Omental fat pad (tissue), 4 donors: Measurements from ENCODE around the gene IFT57. TPM values are rescaled to one million over a fixed set of nuclear protein-coding genes. Genes with fewer than 3 reads are reported as not detected.
"Not testable (repeated sequence)": the region's sequence is repeated elsewhere in the genome, so short reads cannot be mapped to it uniquely, and the experiment has no call there.

Source experiments
- ATAC-seq: fragments of 150-250 bp; one replicate; pipeline ENCODE4 v1.9.1; 2016; ENCODE audit warnings: mild to moderate bottlenecking, moderate library complexity; ENCODE audit not compliant: low FRiP score
- DNase-seq: peaks from one replicate; pipeline ENCODE4 v3.0.0-alpha.2; 2019; ENCODE audit warnings: low spot score
- CTCF ChIP-seq, 3 donors: fragments of 450-650 bp; IDR thresholded peaks; one replicate each; pipeline ENCODE4 v1.5.1; 2016 to 2017; ENCODE audit warnings: antibody characterized with exemption in 3 of 3, mild to moderate bottlenecking in 3 of 3, moderate library complexity in 2 of 3
- total RNA-seq, 4 donors: library from RNA; depleted of rRNA; stranded (reverse); fragments of >200 nt; gene quantifications; one replicate each; pipeline ENCODE4 v1.1.0, GENCODE V29; 2016

Gene IFT57
- 10 to 100 TPM; 31.6 to 59.6 (median 51.0) TPM for total RNA-seq

GRCh38 chr3:108221911-108222852, at the start of gene IFT57:
TSS of gene IFT57 (minus strand) at chr3:108222424. CDS start at chr3:108222322, 102 bp downstream.
- ATAC-seq, result peak; percentile 98
- peak; percentile 92 for DNase-seq
- TF ChIP-seq CTCF (IDR thresholded peaks at IDR 0.05), result no peak

DNA sequence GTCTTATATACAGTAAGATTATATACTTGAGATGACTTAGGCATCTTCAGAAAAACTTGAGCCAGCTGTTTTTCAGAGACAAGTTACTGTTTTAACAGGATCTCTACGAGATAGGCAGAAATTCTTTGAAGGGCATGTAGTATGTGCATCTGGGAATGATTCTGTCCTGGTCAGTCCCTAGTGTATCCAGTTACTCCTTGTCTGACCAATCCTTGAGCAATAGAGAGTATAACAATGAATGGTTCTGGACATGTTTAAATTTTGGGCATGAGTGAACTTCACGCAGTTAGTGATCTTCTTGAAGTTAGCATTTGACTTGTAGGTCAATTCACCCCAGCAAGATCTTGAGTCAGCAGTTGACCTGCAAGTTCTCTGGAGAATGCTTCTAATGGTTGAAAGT, 49.4 kb upstream of the IFT57 start:
- ATAC-seq (no peak), DNase-seq (no peak)
- no peak for TF ChIP-seq CTCF (IDR thresholded peaks at IDR 0.05)

DNA sequence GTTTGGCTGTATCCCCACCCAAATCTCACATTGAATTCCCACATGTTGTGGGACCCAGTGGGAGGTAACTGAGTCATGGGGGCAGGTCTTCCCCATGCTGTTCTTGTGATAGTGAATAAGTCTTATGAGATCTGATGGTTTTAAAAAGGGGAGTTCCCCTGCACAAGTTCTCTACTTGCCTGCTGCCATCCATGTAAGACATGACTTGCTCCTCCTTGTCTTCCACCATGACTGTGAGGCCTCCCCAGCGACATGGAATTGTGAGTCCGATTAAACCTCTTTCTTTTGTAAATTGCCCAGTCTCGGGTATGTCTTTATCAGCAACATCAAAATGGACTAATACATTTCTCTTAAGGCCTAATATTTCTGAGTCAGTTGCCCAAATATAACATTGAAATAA, 46.0 kb upstream of the IFT57 start:
- DNase-seq, ATAC-seq: not testable (repeated sequence)

DNA sequence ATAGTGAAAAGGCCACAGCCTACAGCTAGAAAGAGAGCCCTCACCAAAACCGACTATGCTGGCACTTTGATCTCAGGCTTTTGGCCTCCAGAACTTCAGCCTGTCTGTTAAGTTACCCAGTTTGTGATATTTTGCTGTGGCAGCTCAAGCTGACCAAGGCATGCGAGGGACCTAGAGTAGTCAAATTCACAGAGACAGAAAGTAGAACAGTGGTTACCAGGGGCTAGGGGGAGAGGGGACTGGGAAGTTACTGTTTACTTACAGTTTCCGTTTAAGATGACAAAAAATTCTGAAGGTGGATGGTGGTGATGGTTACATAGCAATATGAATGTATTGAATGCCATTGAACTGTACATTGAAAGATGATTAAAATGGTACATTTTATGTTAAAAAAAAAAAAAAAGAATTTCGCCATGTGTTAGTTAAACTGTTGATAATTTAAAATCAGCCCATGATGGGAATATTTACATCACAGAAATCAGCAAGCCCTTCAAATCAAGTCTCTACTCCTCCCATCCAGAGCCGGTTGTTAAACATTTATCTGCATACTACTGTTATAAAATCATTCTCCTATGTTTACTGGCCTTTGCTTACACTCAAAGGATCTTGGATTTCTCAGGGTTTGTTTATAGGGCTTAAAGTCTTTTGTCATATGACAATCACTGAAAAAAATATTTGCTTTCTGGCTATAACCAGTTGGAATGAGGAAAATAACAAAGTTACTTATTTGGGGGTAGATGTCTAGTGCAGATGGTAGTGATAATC, 42.5 kb upstream of the IFT57 start:
- not testable (repeated sequence) for ATAC-seq, DNase-seq

DNA sequence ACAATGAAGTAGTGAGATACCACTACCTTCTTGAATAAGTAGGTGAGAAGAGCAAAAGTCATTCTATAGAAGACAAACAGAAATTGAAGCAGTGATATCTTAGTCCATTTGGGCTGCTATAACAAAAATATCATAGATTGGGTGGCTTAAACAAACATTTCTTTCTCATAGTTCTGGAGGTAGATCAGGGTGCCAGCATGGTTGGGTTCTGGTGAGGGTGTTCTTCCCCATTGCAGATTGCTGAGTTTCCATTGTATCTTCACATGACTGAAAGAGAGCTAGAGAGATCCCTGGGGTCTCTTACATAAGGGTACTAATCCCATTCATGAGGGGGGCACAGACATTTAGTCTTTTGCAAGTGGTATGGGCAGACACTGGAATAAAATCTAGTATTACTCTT, 32.9 kb upstream of the IFT57 start:
- DNase-seq, result no peak

DNA sequence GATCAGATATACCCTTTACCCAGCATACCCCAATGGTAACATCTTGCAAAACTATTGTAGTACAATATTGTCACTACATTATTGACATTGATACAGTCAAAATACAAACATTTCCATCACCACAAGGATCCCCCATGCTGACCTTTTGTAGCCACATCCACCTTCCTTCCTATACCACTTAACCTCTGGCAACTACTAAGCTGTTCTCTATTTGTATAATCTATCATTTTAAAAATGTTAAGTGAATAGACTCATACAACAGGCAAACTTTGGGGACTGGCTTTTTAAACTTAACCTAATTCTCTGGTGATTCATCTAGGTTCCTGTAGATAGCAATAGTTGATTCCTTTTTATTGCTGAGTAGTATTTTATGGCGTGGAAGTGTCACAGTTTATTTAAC, 29.6 kb upstream of the IFT57 start:
- DNase-seq, result no peak
- no peak for ATAC-seq
- TF ChIP-seq CTCF (IDR thresholded peaks at IDR 0.05), result no peak

More for the DNA sequence above, 32.9 kb upstream of the IFT57 start:
- ATAC-seq, result no peak
- TF ChIP-seq CTCF (IDR thresholded peaks at IDR 0.05), result no peak

DNA sequence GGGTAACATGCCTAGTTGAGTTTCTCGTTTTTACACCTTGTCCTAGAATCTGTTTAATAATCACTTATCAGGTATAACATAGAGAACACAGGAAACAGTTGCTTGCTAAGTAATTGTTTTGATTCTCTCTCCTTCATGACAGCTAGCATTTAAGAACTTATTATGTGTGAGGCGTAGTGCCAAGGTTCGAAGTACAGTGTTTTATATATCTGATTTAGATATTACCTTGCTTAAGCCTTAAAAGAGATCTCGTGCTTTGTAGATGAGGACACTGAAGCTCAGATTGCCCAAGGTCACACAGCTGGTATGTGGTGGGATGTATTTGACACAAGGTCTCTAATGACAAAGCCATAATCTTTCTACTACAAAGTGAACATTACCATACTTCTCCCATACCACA, 29.0 kb upstream of the IFT57 start:
- ATAC-seq (no peak), DNase-seq (no peak)
- TF ChIP-seq CTCF (IDR thresholded peaks at IDR 0.05), result no peak
